Smooth muscle cell (in vitro differentiated cells): ENCODE data around the gene LRP8. TPM values are rescaled to one million over a fixed set of nuclear protein-coding genes. Genes with fewer than 3 reads are reported as not detected.

Source experiments
- DNase-seq: peaks from one replicate; lab custom pipeline; 2025; ENCODE audit not compliant: unreplicated experiment; lab: John Stamatoyannopoulos, UW
- H2AFZ ChIP-seq: fragments of 200-600 bp; sonication (generic); 2 replicates; pipeline ENCODE4 v1.6.0; 2016; ENCODE audit warnings: antibody characterized with exemption, low read depth, mild to moderate bottlenecking
- H3F3A ChIP-seq: fragments of 200-600 bp; sonication (generic); 2 replicates; pipeline ENCODE4 v1.6.0; 2017; ENCODE audit warnings: antibody characterized with exemption, low read depth
- H3K27ac ChIP-seq: fragments of 200-600 bp; sonication (generic); 2 replicates; pipeline ENCODE4 v1.5.1; 2016; ENCODE audit warnings: low read depth, mild to moderate bottlenecking
- H3K27me3 ChIP-seq: fragments of 200-600 bp; sonication (generic); 2 replicates; pipeline ENCODE4 v1.6.1; 2016; ENCODE audit warnings: low read depth, mild to moderate bottlenecking
- H3K36me3 ChIP-seq: fragments of 200-600 bp; sonication (generic); 2 replicates; pipeline ENCODE4 v1.5.1; 2016; ENCODE audit warnings: low read depth
- H3K4me1 ChIP-seq: fragments of 200-600 bp; sonication (generic); 2 replicates; pipeline ENCODE4 v1.5.1; 2016; ENCODE audit warnings: low read depth
- H3K4me2 ChIP-seq: fragments of 200-600 bp; sonication (generic); 2 replicates; pipeline ENCODE4 v1.6.0; 2016; ENCODE audit warnings: mild to moderate bottlenecking
- H3K4me3 ChIP-seq: fragments of 200-600 bp; sonication (generic); 2 replicates; pipeline ENCODE4 v1.5.1; 2016; ENCODE audit warnings: mild to moderate bottlenecking
- H3K79me2 ChIP-seq: fragments of 200-600 bp; sonication (generic); 2 replicates; pipeline ENCODE4 v1.6.0; 2016; ENCODE audit warnings: low read depth, mild to moderate bottlenecking
- H3K9ac ChIP-seq: fragments of 200-600 bp; sonication (generic); 2 replicates; pipeline ENCODE4 v1.6.0; 2016; ENCODE audit warnings: low read depth
- H3K9me3 ChIP-seq: fragments of 200-600 bp; sonication (generic); replicated peaks from 2 replicates; pipeline ENCODE4 v1.5.1; 2016; ENCODE audit warnings: low read depth
- H4K20me1 ChIP-seq: fragments of 200-600 bp; sonication (generic); 2 replicates; pipeline ENCODE4 v1.6.0; 2016; ENCODE audit warnings: low read depth
- WGBS: methylation state at CpG from one replicate; pipeline ENCODE4 v1.1.7; 2016; ENCODE audit warnings: low lambda C conversion rate; 5-methylcytosine and 5-hydroxymethylcytosine counted together
- polyA plus RNA-seq: library from polyadenylated mRNA; unstranded; fragments of >200 nt; fragmentation: Nextera tagmentation; extraction: Ambion mirVana; gene quantifications from 2 replicates; pipeline ENCODE4 v1.2.1, GENCODE V29; 2016
- total RNA-seq: library from RNA; depleted of rRNA; stranded (reverse); fragments of >200 nt; gene quantifications from 2 replicates; pipeline ENCODE4 v1.2.3, GENCODE V29; 2014
- TF ChIP-seq, protein P1 (sequence below): fragments of 200-600 bp; sonication (generic); IDR thresholded peaks from 2 replicates; pipeline ENCODE4 v1.5.1; 2017; ENCODE audit warnings: borderline replicate concordance, mild to moderate bottlenecking, antibody characterized with exemption; ENCODE audit not compliant: insufficient read depth, poor library complexity, severe bottlenecking

LRP8 gene
- total and polyA plus RNA-seq, 2 experiments from 2014 or later: 5.6 to 8.1 TPM

DNA sequence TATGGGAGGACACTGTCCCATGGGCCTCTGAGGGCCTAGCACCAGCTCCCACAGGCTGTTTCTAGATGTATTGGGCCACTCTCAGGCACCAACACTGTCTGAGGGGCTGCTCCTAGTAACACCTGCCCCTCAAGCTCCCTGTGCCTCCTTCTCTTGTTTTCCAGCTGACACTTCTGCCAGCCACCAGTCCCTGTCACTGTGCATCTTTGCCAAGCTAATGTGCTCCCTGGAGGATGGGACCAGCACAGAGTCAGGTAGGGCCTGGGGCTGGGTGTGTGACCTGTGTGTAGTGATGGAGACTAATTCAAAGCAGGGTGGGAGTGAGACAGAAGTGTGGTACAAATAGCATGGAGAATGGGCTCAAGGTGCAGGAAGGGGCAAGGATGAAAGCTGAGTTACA, 60.1 kb downstream of the LRP8 start:
- Histone ChIP-seq H3K79me2 (no peaks in the 10 kb centered on the region), H3K4me2 (no peak overlapping the region), H3K9me3 (no peaks in the 10 kb centered on the region), H3K9ac (no peak overlapping the region), H3K27me3 (no peaks in the 10 kb centered on the region), H3K4me3 (no peak overlapping the region), H3K4me1 (no peaks in the 10 kb centered on the region), H4K20me1 (no peaks in the 10 kb centered on the region), H2AFZ (no peak overlapping the region), H3K27ac (no peak overlapping the region), H3F3A (no peaks in the 10 kb centered on the region), H3K36me3 (no peaks in the 10 kb centered on the region)
- TF ChIP-seq, protein P1, sequence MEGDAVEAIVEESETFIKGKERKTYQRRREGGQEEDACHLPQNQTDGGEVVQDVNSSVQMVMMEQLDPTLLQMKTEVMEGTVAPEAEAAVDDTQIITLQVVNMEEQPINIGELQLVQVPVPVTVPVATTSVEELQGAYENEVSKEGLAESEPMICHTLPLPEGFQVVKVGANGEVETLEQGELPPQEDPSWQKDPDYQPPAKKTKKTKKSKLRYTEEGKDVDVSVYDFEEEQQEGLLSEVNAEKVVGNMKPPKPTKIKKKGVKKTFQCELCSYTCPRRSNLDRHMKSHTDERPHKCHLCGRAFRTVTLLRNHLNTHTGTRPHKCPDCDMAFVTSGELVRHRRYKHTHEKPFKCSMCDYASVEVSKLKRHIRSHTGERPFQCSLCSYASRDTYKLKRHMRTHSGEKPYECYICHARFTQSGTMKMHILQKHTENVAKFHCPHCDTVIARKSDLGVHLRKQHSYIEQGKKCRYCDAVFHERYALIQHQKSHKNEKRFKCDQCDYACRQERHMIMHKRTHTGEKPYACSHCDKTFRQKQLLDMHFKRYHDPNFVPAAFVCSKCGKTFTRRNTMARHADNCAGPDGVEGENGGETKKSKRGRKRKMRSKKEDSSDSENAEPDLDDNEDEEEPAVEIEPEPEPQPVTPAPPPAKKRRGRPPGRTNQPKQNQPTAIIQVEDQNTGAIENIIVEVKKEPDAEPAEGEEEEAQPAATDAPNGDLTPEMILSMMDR: no peak
- DNase-seq: no peak

DNA sequence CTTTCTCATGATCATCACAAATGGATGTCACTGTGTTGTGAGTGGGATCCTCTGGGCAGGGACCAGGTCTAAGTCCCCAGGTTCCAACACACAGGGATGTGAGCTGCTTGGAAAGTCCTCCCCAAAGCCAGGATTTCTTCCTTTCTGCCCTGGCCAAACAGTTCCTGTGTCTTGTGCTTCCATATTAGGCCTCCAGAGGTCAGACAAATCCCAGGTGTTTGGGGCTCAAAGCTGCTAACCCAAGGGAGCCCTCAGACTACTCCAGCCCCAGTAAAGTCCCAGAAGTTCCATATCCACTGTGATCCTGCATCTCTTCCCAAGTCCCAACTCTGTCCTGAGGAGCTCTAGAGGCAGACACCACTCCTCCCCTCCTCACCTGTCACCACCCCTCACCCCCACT, 61.8 kb downstream of the LRP8 start:
- Histone ChIP-seq H3K4me2 (no peak overlapping the region), H3K9me3 (no peaks in the 10 kb centered on the region), H3K27me3 (no peaks in the 10 kb centered on the region)

DNA sequence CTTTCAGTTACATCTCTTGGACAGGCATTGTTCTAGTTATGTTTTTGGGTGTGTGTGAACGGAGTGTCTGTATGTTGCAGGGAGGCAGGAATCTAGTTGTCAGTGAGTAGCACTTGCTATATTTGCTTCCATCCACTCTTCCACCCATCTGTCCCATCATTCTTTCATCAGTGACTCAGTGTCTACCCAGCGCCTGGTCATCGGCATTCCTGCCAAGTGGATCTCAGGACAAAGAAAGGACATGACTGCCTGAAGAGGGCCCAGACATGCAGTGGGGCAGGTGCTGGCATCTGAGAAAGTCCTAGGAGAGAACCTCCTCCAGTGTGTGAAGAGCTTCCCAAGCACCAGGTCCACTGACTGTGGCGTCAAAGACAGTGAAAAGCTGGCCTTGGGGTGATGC, 62.3 kb downstream of the LRP8 start:
- no peaks in the 10 kb centered on the region for H3K4me1 ChIP-seq
- no peaks in the 10 kb centered on the region for H3K36me3 ChIP-seq
- TF ChIP-seq, protein P1: no peak
- no peak overlapping the region for H2AFZ ChIP-seq
- H3K79me2 ChIP-seq: no peaks in the 10 kb centered on the region
- H3K9me3 ChIP-seq: no peaks in the 10 kb centered on the region
- no peak overlapping the region for H3K4me2 ChIP-seq
- H4K20me1 ChIP-seq: no peaks in the 10 kb centered on the region
- no peak for DNase-seq
- no peak overlapping the region for H3K4me3 ChIP-seq
- no peaks in the 10 kb centered on the region for H3F3A ChIP-seq
- 94% methylated on average over 4 of the region's 4 CpGs for WGBS
- H3K9ac ChIP-seq: no peak overlapping the region
- no peaks in the 10 kb centered on the region for H3K27me3 ChIP-seq
- no peak overlapping the region for H3K27ac ChIP-seq

More for the DNA sequence above, 61.8 kb downstream of the LRP8 start:
- H3K27ac ChIP-seq: no peak overlapping the region
- H3F3A ChIP-seq: no peaks in the 10 kb centered on the region
- no peaks in the 10 kb centered on the region for H4K20me1 ChIP-seq
- TF ChIP-seq, protein P1: peak; percentile 24
- H3K9ac ChIP-seq: no peak overlapping the region
- H3K4me1 ChIP-seq: no peaks in the 10 kb centered on the region
- DNase-seq: no peak
- H2AFZ ChIP-seq: no peak overlapping the region
- no peaks in the 10 kb centered on the region for H3K36me3 ChIP-seq
- no peaks in the 10 kb centered on the region for H3K79me2 ChIP-seq
- no peak overlapping the region for H3K4me3 ChIP-seq

DNA sequence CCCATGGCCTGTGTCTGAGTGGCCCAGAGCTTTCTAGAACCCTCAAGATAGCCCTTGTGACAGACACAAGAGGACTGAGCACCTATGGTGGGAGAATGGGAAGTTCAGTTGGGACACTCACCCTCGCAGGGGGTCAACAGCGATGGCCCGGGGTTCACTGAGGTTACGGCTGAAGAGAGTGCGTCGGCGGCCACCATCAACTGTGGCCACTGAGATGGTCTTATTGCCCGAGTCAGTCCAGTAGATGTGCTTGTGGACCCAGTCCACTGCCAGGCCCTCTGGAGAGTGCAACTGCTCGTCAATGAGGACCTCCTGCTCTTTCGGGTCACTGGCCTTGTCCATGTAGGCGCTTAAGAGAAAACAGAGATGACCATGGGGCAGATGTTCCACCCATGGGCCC, 63.8 kb downstream of the LRP8 start:
- H4K20me1 ChIP-seq: no peaks in the 10 kb centered on the region
- no peaks in the 10 kb centered on the region for H3K4me1 ChIP-seq
- H3K79me2 ChIP-seq: no peaks in the 10 kb centered on the region
- no peaks in the 10 kb centered on the region for H3K36me3 ChIP-seq
- TF ChIP-seq, protein P1: no peak
- H3F3A ChIP-seq: no peaks in the 10 kb centered on the region
- WGBS: 97% methylated on average over 11 of the region's 11 CpGs
- no peak for DNase-seq
- H3K27me3 ChIP-seq: no peaks in the 10 kb centered on the region
- no peak overlapping the region for H3K4me3 ChIP-seq
- H3K9ac ChIP-seq: no peak overlapping the region
- H3K9me3 ChIP-seq: no peaks in the 10 kb centered on the region
- no peak overlapping the region for H2AFZ ChIP-seq
- H3K4me2 ChIP-seq: no peak overlapping the region
- no peak overlapping the region for H3K27ac ChIP-seq
